GM12875 (cell line): ENCODE data around the gene THAP9.
"Not testable (repeated sequence)": the region's sequence is repeated elsewhere in the genome, so short reads cannot be mapped to it uniquely, and the experiment has no call there.

Experiments used
- H3K4me3 ChIP-seq: one replicate; pipeline ENCODE4 v1.5.1; 2011; ENCODE audit warnings: low read depth, low read length, control low read depth
- TF ChIP-seq, protein P1 (sequence below): IDR thresholded peaks from 2 replicates; pipeline ENCODE4 v1.5.1; 2011; ENCODE audit warnings: low read depth, mild to moderate bottlenecking, control low read depth, inconsistent platforms, low read length, moderate library complexity, borderline replicate concordance; ENCODE audit not compliant: insufficient read depth

Gene THAP9

GRCh38 chr4:82900411-82901182, at the start of gene THAP9:
Gene THAP9, plus strand, starts transcription at chr4:82900735. Its CDS starts 68 bp downstream, at chr4:82900803.
- TF ChIP-seq, protein P1, sequence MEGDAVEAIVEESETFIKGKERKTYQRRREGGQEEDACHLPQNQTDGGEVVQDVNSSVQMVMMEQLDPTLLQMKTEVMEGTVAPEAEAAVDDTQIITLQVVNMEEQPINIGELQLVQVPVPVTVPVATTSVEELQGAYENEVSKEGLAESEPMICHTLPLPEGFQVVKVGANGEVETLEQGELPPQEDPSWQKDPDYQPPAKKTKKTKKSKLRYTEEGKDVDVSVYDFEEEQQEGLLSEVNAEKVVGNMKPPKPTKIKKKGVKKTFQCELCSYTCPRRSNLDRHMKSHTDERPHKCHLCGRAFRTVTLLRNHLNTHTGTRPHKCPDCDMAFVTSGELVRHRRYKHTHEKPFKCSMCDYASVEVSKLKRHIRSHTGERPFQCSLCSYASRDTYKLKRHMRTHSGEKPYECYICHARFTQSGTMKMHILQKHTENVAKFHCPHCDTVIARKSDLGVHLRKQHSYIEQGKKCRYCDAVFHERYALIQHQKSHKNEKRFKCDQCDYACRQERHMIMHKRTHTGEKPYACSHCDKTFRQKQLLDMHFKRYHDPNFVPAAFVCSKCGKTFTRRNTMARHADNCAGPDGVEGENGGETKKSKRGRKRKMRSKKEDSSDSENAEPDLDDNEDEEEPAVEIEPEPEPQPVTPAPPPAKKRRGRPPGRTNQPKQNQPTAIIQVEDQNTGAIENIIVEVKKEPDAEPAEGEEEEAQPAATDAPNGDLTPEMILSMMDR = no peak

GRCh38 chr4:82851318-82851717, 49.2 kb upstream of the THAP9 start:
- TF ChIP-seq, protein P1 = no peak
- no peak overlapping the region for H3K4me3 ChIP-seq

More at GRCh38 chr4:82900411-82901182, at the start of gene THAP9:
- peak within 1 kb of the TSS; percentile 76 for H3K4me3 ChIP-seq

DNA sequence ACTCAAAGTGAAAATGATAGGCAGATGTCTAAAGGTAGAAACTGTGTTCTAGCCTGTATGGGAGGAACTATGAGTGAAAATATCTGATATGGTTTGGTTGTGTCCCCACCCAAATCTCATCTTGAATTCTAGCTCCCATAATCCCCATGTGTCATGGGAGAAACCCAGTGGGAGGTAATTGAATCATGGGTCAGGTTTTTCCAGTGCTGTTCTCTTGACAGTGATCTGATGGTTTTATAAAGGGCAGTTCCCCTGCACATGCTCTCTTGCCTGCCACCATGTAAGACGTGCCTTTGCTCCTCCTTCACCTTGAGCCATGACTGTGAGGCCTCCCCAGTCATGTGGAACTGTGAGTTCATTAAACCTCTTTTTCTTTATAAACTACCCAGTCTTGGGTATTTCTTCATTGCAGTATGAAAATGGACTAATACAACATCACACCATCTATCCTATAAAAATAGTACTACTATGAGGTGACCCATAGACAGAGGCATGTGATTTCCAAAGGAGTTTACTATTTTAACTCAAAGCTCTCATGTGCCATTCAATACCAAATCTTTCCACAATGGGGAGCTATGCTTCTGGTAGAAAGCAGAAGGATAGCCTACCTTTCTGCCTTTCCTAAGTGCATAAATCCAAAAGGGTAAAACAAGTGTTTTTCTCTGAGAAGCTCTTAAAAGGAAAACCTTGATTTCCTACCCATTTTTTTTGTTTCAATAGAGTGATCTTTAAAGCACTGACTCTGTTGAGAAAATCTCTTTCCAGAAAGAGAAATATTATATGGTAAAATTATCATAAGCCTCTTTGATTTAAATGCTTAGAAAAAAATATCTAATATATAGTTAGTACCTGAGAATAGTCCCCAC, 48.4 kb upstream of the THAP9 start:
- TF ChIP-seq, protein P1 = peak; percentile 34; the same call in 1 of the 2 replicates
- no peak overlapping the region for H3K4me3 ChIP-seq

- TF ChIP-seq, protein P1 = no peak
- H3K4me3 ChIP-seq = no peak overlapping the region
Measured at GRCh38 chr4:82852751-82853285, 47.7 kb upstream of the THAP9 start.

DNA sequence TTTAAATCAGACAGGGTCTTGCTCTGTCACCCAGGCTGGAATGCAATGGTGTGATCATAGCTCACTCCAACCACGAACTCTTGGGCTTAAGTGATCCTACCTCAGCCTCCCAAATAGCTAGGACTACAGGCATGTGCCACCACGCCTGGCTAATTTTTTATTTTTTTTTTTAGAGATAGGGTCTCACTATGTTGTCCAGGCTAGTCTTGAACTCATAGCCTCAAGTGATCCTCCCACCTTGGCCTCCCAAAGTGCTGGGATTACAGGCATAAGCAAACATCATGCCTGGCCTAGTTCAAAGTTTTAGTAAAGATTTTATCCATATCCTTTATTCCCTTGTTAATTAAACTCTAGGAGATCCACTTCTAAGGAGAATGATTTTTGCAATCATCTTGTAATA, 40.0 kb upstream of the THAP9 start:
- H3K4me3 ChIP-seq = not testable (repeated sequence)

- TF ChIP-seq, protein P1 = no peak
Measured at GRCh38 chr4:82861529-82861928, 39.0 kb upstream of the THAP9 start.

GRCh38 chr4:82864336-82864979, 36.1 kb upstream of the THAP9 start:
- TF ChIP-seq, protein P1 = no peak
- H3K4me3 ChIP-seq = no peak overlapping the region

More at GRCh38 chr4:82861529-82861928, 39.0 kb upstream of the THAP9 start:
- H3K4me3 ChIP-seq = no peak overlapping the region
